GM18867 (cell line): Measurements from ENCODE around the gene ACY1.
"Not testable (repeated sequence)": the region's sequence is repeated elsewhere in the genome, so short reads cannot be mapped to it uniquely, and the experiment has no call there.

Experiments used
- ATAC-seq: cut with Tn5 transposase; IDR thresholded peaks from one replicate; pipeline ENCODE4 v1.9.1; 2021; ENCODE audit warnings: mild to moderate bottlenecking, moderate library complexity; ENCODE audit not compliant: unreplicated experiment

The ACY1 gene

GRCh38 chr3:52023860-52024764 is 40.8 kb downstream of the ACY1 start:
- ATAC-seq, result peak; percentile 61

- no peak for ATAC-seq
These were observed 41.6 kb downstream of the ACY1 start for GRCh38 chr3:52024765-52025452.

GRCh38 chr3:52025453-52025852 is 42.1 kb downstream of the ACY1 start:
- no peak for ATAC-seq

- no peak for ATAC-seq
These were observed 42.7 kb downstream of the ACY1 start for GRCh38 chr3:52026041-52026440.

- ATAC-seq, result no peak
These were observed 45.2 kb downstream of the ACY1 start for GRCh38 chr3:52028572-52028971.

GRCh38 chr3:52029053-52029452 is 45.7 kb downstream of the ACY1 start:
- no peak for ATAC-seq

GRCh38 chr3:52029535-52029934 is 46.2 kb downstream of the ACY1 start:
- no peak for ATAC-seq

- no peak for ATAC-seq
These were observed 47.5 kb downstream of the ACY1 start for GRCh38 chr3:52030714-52031310.

GRCh38 chr3:52031896-52032295 is 48.6 kb downstream of the ACY1 start:
- no peak for ATAC-seq

- no peak for ATAC-seq
These were observed 49.5 kb downstream of the ACY1 start for GRCh38 chr3:52032702-52033408.

GRCh38 chr3:52033748-52034147 is 50.4 kb downstream of the ACY1 start:
- not testable (repeated sequence) for ATAC-seq

GRCh38 chr3:52034212-52034611 is 50.9 kb downstream of the ACY1 start:
- no peak for ATAC-seq

GRCh38 chr3:52034651-52035050 is 51.3 kb downstream of the ACY1 start:
- ATAC-seq, result no peak

GRCh38 chr3:52036222-52036694 is 52.9 kb downstream of the ACY1 start:
- ATAC-seq, result peak; percentile 80

- ATAC-seq, result no peak
These were observed 53.5 kb downstream of the ACY1 start for GRCh38 chr3:52036829-52037228.

- ATAC-seq, result no peak
These were observed 54.0 kb downstream of the ACY1 start for GRCh38 chr3:52037291-52037690.

- ATAC-seq, result no peak
These were observed 54.9 kb downstream of the ACY1 start for GRCh38 chr3:52038227-52038626.
